GM19468 (cell line): Measurements from ENCODE around the gene TSC22D2.

Source experiments
- ATAC-seq: cut with Tn5 transposase; IDR thresholded peaks from one replicate; pipeline ENCODE4 v1.9.1; 2021; ENCODE audit warnings: mild to moderate bottlenecking, moderate library complexity, moderate number of reproducible peaks; ENCODE audit not compliant: unreplicated experiment; ENCODE audit errors: extremely low read depth

TSC22D2 gene

GRCh38 chr3:150410311-150411105, 2.4 kb downstream of the TSC22D2 start:
- no peak for ATAC-seq

- ATAC-seq = no peak
These were observed 3.0 kb downstream of the TSC22D2 start for GRCh38 chr3:150411106-150411460.

- no peak for ATAC-seq
These were observed 3.4 kb downstream of the TSC22D2 start for GRCh38 chr3:150411546-150411945.

GRCh38 chr3:150411976-150412375, 3.9 kb downstream of the TSC22D2 start:
- no peak for ATAC-seq

GRCh38 chr3:150412561-150413231, 4.6 kb downstream of the TSC22D2 start:
- ATAC-seq = no peak

- ATAC-seq = no peak
These were observed 6.2 kb downstream of the TSC22D2 start for GRCh38 chr3:150414258-150414657.

- ATAC-seq = no peak
These were observed 6.9 kb downstream of the TSC22D2 start for GRCh38 chr3:150414959-150415358.

GRCh38 chr3:150419076-150419868, 11.2 kb downstream of the TSC22D2 start:
- ATAC-seq = no peak

- ATAC-seq = no peak
These were observed 11.9 kb downstream of the TSC22D2 start for GRCh38 chr3:150419959-150420358.

- no peak for ATAC-seq
These were observed 13.2 kb downstream of the TSC22D2 start for GRCh38 chr3:150421256-150421655.

- ATAC-seq = no peak
These were observed 13.9 kb downstream of the TSC22D2 start for GRCh38 chr3:150421799-150422548.

GRCh38 chr3:150422907-150423306, 14.8 kb downstream of the TSC22D2 start:
- no peak for ATAC-seq

GRCh38 chr3:150423761-150424160, 15.7 kb downstream of the TSC22D2 start:
- ATAC-seq = no peak

GRCh38 chr3:150426292-150426691, 18.2 kb downstream of the TSC22D2 start:
- no peak for ATAC-seq

GRCh38 chr3:150428562-150428961, 20.5 kb downstream of the TSC22D2 start:
- ATAC-seq = no peak

GRCh38 chr3:150429767-150430671, 21.9 kb downstream of the TSC22D2 start:
- ATAC-seq = no peak

- no peak for ATAC-seq
These were observed 25.2 kb downstream of the TSC22D2 start for GRCh38 chr3:150433347-150433746.

GRCh38 chr3:150434234-150434633, 26.1 kb downstream of the TSC22D2 start:
- no peak for ATAC-seq

- ATAC-seq = no peak
These were observed 28.1 kb downstream of the TSC22D2 start for GRCh38 chr3:150436161-150436560.
